Sciatic nerve (tissue), 2 donors: ENCODE results near the gene PLD2. TPM values are rescaled to one million over a fixed set of nuclear protein-coding genes. Genes with fewer than 3 reads are reported as not detected.
"Not testable (repeated sequence)": the region's sequence is repeated elsewhere in the genome, so short reads cannot be mapped to it uniquely, and the experiment has no call there.

Experiments used
- ATAC-seq: fragments of 200-7000 bp; cut with Tn5 transposase; one replicate; pipeline ENCODE4 v1.9.1; 2020; ENCODE audit warnings: mild to moderate bottlenecking, moderate library complexity
- DNase-seq: peaks from one replicate; pipeline ENCODE4 v3.0.0-alpha.2; 2020; ENCODE audit warnings: low spot score
- intact Hi-C: fragments of 100-400 bp; cut with DNase I; formaldehyde crosslinking; loops from one replicate; pipeline ENCODE4 v1.14.2; 2022
- total RNA-seq: library from RNA; stranded (reverse); fragmentation: NEBNext Ultra II Directional; extraction: Animal tissue kit (Norgen Biotek cat#: 25700); gene quantifications from one replicate; pipeline ENCODE4 v1.2.1, GENCODE V29; 2021
- donor health status: DM: no; HTN: no; CAD: no.
- donor health status: DM: no; HTN: no; CAD: no.

The PLD2 gene
- total RNA-seq, 1 donor from 2014 or later = 47.0 TPM

- intact Hi-C loops = no loop called here
- DNase-seq = no peak
- no peak for ATAC-seq
Observed at GRCh38 chr17:4822835-4823234, 15.9 kb downstream of the PLD2 start.

GRCh38 chr17:4823373-4824089 lies 16.6 kb downstream of the PLD2 start:
- ATAC-seq = no peak
- intact Hi-C loops = no loop called here
- no peak for DNase-seq

- intact Hi-C loops = no loop called here
- no peak for ATAC-seq
- no peak for DNase-seq
Observed at GRCh38 chr17:4827399-4827798, 20.4 kb downstream of the PLD2 start.

- DNase-seq, intact Hi-C loops: not testable (repeated sequence)
- ATAC-seq = peak; percentile 3
Observed at GRCh38 chr17:4832829-4833177, 25.9 kb downstream of the PLD2 start.

- peak; percentile 91 for DNase-seq
- peak; percentile 98 for ATAC-seq
- intact Hi-C loops = no loop called here
Observed at GRCh38 chr17:4833178-4833940, 26.4 kb downstream of the PLD2 start, which contains the start of gene MINK1. TSS of gene MINK1 (plus strand) at chr17:4833340. CDS start at chr17:4833584, 244 bp downstream.

GRCh38 chr17:4833941-4834680 lies 27.2 kb downstream of the PLD2 start:
- intact Hi-C loops = no loop called here
- ATAC-seq (peak; percentile 46), DNase-seq (no peak)

- intact Hi-C loops = no loop called here
- DNase-seq (no peak), ATAC-seq (no peak)
Observed at GRCh38 chr17:4834681-4835020, 27.7 kb downstream of the PLD2 start.

GRCh38 chr17:4836221-4836620 lies 29.3 kb downstream of the PLD2 start:
- DNase-seq = no peak
- ATAC-seq = no peak
- intact Hi-C loops = no loop called here

GRCh38 chr17:4837471-4838308 lies 30.7 kb downstream of the PLD2 start:
- no peak for ATAC-seq
- no peak for DNase-seq
- intact Hi-C loops = no loop called here

GRCh38 chr17:4838309-4838785 lies 31.4 kb downstream of the PLD2 start:
- intact Hi-C loops = no loop called here
- ATAC-seq = no peak
- no peak for DNase-seq

- DNase-seq = no peak
- intact Hi-C loops = no loop called here
Observed at GRCh38 chr17:4839221-4839620, 32.3 kb downstream of the PLD2 start.

GRCh38 chr17:4839965-4840892 lies 33.3 kb downstream of the PLD2 start:
- intact Hi-C loops = no loop called here
- ATAC-seq = no peak
- no peak for DNase-seq

More at GRCh38 chr17:4839221-4839620, 32.3 kb downstream of the PLD2 start:
- ATAC-seq = no peak

GRCh38 chr17:4840893-4841242 lies 33.9 kb downstream of the PLD2 start:
- intact Hi-C loops = no loop called here
- DNase-seq (no peak), ATAC-seq (no peak)

- intact Hi-C loops = no loop called here
- DNase-seq (no peak), ATAC-seq (no peak)
Observed at GRCh38 chr17:4842376-4842775, 35.4 kb downstream of the PLD2 start.

GRCh38 chr17:4843321-4844000 lies 36.5 kb downstream of the PLD2 start:
- DNase-seq = no peak
- intact Hi-C loops = no loop called here

GRCh38 chr17:4845118-4845517 lies 38.2 kb downstream of the PLD2 start:
- peak; percentile 52 for ATAC-seq
- intact Hi-C loops = loop anchor here (5.0 kb wide), 1 partner anchor 37 kb away; no protein-coding TSS in a partner anchor
- DNase-seq = no peak

More at GRCh38 chr17:4843321-4844000, 36.5 kb downstream of the PLD2 start:
- no peak for ATAC-seq

- intact Hi-C loops = loop anchor here (5.0 kb wide), 1 partner anchor 35 kb away; no protein-coding TSS in a partner anchor
- no peak for ATAC-seq
- DNase-seq = no peak
Observed at GRCh38 chr17:4846635-4847390, 39.9 kb downstream of the PLD2 start.
